Amygdala (tissue), 56 donors: ENCODE data around the gene MAPK14.
"Not testable (repeated sequence)": the region's sequence is repeated elsewhere in the genome, so short reads cannot be mapped to it uniquely, and the experiment has no call there.

ENCODE experiments used
- DNase-seq, 56 donors: peaks; one replicate each; lab custom pipeline; 2025; lab: John Stamatoyannopoulos, UW

The MAPK14 gene

GRCh38 chr6:36027501-36028087 lies at the start of gene MAPK14:
Gene MAPK14 (plus strand): TSS chr6:36027808. CDS start chr6:36028158, 350 bp downstream.
- peak; percentile 47 to 99 (median 97) for DNase-seq

DNA sequence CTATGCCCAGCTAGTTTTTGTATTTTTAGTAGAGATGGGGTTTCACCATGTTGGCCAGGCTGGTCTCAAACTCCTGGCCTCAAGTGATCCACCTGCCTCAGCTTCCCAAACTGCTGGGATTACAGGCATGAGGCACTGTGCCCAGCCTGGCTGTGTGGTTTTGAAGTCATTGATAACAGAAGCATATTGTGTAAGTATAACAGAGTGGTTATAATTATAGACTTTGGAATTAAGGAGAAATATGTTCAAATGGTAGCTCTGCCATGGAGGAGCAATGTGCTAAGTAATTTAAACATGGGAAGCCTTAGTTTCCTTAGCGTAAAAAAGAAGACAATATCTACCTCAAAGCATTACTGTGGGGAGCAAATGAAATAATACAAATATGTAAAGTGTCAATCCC lies 47.5 kb upstream of the MAPK14 start:
- not testable (repeated sequence) for DNase-seq

DNA sequence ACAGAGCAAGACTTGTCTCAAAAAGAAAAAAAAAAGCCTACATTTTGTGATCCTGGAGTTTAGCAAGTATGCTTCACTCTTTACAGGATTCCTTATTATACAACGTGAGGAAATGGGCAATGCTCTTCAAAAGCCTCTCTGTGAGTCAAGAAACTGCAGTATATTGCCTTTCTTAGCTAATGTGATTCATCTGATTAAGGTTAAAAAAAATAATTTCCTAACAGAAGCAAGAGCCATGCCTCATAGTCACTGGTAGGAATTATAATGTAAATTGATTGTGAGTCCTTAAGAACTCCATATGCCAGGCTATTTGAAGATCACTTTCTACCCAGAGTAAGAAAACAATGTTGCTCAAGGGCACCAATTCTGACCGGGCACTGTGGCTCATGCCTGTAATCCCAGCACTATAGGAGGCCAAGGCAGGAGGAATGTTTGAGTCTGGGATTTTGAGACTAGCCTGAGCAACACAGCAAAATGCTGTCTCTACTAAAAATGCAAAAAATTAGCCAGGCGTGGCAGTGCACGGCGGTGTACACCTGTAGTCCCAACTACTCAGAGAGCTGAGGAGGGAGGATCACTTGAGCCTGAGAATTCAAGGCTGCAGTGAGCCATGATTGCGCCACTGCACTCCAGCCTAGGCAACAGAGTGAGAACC lies 46.5 kb upstream of the MAPK14 start:
- DNase-seq, result no peak

GRCh38 chr6:35984701-35985100 lies 42.9 kb upstream of the MAPK14 start:
- no peak for DNase-seq

DNA sequence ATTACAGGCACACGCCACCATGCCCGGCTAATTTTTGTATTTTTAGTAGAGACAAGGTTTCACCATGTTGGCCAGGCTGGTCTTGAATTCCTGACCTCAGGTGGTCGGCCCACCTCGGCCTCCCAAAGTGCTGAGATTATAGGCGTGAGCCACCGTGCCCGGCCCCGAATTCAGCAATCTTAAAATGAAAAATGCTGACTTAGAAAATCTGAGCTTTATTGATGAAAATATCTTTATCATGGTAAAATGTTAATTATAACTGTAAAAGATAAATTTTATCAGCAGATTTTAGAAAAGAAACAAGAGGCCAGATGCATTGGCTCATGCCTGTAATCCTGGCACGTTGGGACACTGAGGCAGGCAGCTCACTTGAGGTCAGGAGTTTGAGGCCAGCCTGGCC lies 39.6 kb upstream of the MAPK14 start:
- DNase-seq, result not testable (repeated sequence)

GRCh38 chr6:35993150-35993549 lies 34.5 kb upstream of the MAPK14 start:
- no peak for DNase-seq

GRCh38 chr6:36000451-36000850 lies 27.2 kb upstream of the MAPK14 start:
- no peak for DNase-seq

- no peak for DNase-seq
Measured at GRCh38 chr6:36015666-36016065, 11.9 kb upstream of the MAPK14 start.

- no peak for DNase-seq
Measured at GRCh38 chr6:36018339-36018738, 9.3 kb upstream of the MAPK14 start.

- no peak for DNase-seq
Measured at GRCh38 chr6:36019167-36019566, 8.4 kb upstream of the MAPK14 start.

GRCh38 chr6:36020154-36020553 lies 7.5 kb upstream of the MAPK14 start:
- DNase-seq, result no peak

GRCh38 chr6:36023996-36024795 lies 3.4 kb upstream of the MAPK14 start, which contains the start of gene SLC26A8:
Gene SLC26A8 (minus strand): TSS chr6:36024641. CDS start chr6:36019707, 4,934 bp downstream.
- DNase-seq, result peak in 4 of 56 donors; percentile 5 to 23 (median 10)

- DNase-seq, result no peak
Measured at GRCh38 chr6:36025260-36025931, 2.2 kb upstream of the MAPK14 start.

- DNase-seq, result no peak
Measured at GRCh38 chr6:36025932-36026327, 1.7 kb upstream of the MAPK14 start.

DNA sequence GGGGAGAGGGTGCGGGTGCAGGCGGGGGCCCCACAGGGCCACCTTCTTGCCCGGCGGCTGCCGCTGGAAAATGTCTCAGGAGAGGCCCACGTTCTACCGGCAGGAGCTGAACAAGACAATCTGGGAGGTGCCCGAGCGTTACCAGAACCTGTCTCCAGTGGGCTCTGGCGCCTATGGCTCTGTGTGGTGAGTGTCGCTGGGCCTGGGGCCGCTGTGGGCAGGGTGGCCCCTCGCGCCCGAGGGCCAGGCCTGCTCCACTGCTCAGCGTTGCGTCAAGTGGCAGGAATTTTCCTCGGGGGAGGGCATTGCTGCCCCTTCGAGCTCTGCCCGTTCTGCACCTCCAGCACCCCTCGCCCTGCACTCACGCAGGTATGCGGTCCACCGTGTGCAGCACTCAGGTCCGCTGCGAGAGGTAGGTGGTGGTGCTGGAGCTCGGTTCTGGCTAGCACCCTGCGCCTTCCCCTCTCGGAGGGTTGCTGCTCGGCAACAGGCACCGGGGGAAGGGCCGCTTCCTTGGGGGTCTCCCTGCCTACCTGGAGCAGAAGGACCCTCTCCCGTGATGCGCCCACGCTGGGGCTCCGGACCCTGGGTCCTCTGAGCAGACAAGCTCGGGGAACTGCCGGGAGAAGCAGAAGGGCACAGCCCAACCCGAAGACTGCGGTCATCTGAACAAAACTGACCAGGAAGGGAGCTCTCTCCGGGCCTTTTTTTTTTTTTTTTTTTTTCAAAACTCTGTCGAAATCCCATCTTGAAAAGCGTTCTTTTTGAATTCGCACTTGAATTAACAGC lies 674 bp downstream of the MAPK14 start:
- DNase-seq, result peak in 27 of 56 donors; percentile 8 to 65 (median 44)

DNA sequence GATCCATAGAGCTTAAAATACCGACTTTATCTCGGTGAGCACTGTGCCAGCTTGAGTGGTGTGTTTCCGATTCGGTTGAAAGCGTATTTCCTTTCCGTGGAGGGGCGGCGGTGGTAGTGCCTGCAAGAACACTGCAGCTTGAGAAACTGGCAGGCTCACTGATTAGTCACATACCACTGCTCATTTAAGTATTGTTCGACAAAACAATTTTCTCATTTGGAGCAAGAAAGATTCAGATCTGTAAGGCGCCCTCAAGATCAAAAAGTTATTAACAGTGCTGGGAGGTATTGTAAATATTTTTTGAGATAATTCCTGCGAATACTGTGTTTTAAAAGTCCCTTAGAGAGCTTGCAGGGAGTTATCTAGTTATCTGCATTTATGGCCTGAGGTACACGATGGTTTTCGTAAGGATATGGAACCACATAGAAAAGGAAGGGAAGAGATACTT lies 1.3 kb downstream of the MAPK14 start:
- peak in 35 of 56 donors; percentile 5 to 59 (median 23) for DNase-seq

DNA sequence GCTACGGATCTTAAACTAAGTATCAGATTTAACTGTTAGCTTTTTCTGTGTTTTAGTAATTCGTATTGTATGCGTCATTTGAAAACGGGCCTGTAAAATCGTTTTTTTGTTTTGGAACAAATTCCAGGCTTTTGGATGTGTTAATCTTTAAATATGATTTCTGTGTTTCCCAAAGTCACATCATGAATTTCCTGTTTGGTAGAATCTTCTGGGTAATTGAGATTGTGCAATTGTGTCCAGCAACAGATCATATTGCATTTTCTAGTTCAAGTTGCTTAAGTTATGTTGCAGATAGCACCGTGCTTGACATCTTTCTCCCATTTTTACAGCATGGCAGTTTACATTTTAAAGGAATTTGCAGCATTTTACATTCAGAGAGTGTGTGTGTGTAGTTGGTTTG lies 1.9 kb downstream of the MAPK14 start:
- DNase-seq, result no peak

GRCh38 chr6:36032261-36032660 lies 4.7 kb downstream of the MAPK14 start:
- DNase-seq, result no peak

DNA sequence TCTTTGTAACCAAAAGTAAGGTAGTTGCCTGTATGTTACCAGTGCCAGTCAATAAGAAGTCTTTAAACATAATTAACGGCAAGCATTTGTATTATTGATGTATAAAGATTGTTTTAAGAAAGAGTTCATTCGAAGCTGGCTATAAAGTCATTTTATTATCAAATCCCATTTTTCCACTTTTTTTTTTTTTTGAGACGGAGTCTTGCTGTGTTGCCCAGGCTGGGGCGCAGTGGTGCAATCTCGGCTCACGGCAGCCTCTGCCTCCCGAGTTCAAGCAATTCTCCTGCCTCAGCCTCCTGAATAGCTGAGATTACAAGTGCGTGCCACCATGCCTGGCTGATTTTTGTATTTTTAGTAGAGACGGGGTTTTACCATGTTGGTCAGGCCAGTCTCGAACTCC lies 5.5 kb downstream of the MAPK14 start:
- DNase-seq, result not testable (repeated sequence)

- no peak for DNase-seq
Measured at GRCh38 chr6:36033935-36034334, 6.3 kb downstream of the MAPK14 start.
